DND-41 (cell line): ENCODE results near the gene PSMD14.

Experiments used
- ATAC-seq: fragments of 200-7000 bp; cut with Tn5 transposase; 3 replicates; pipeline ENCODE4 v1.9.1; 2021; ENCODE audit warnings: low read depth; ENCODE audit not compliant: insufficient read depth
- DNase-seq: peaks from one replicate; pipeline ENCODE4 v3.0.0-alpha.2; 2020
- H2AFZ ChIP-seq: 2 replicates; pipeline ENCODE4 v1.6.0; 2012; ENCODE audit warnings: low read depth, low read length
- H3K27ac ChIP-seq: 2 replicates; pipeline ENCODE4 v1.5.1; 2012; ENCODE audit warnings: low read length, inconsistent platforms
- H3K27me3 ChIP-seq: fragments of 200-600 bp; sonication (generic); 2 replicates; pipeline ENCODE4 v1.6.0; 2012; ENCODE audit warnings: low read length, mild to moderate bottlenecking, inconsistent platforms; ENCODE audit not compliant: insufficient read depth, poor library complexity
- H3K36me3 ChIP-seq: 2 replicates; pipeline ENCODE4 v1.5.1; 2012; ENCODE audit warnings: low read length, inconsistent platforms; ENCODE audit not compliant: insufficient read depth
- H3K4me1 ChIP-seq: 2 replicates; pipeline ENCODE4 v1.5.1; 2012; ENCODE audit warnings: mild to moderate bottlenecking, low read length; ENCODE audit not compliant: insufficient read depth
- H3K4me2 ChIP-seq: 2 replicates; pipeline ENCODE4 v1.6.0; 2012; ENCODE audit warnings: mild to moderate bottlenecking, moderate library complexity, low read length, inconsistent platforms; ENCODE audit not compliant: insufficient read depth
- H3K4me3 ChIP-seq, 2 experiments: fragments of 200-600 bp in 1 of 2; shearing (Covaris generic) in 1 of 2; 2 replicates each; pipeline ENCODE4 v1.5.1; 2012 to 2016; ENCODE audit warnings: inconsistent platforms in 2 of 2, low read length in 2 of 2, mild to moderate bottlenecking in 2 of 2, low read depth in 1 of 2, moderate library complexity in 1 of 2
- H3K79me2 ChIP-seq: 2 replicates; pipeline ENCODE4 v1.6.0; 2012; ENCODE audit warnings: low read length, inconsistent platforms; ENCODE audit not compliant: insufficient read depth
- H3K9ac ChIP-seq: 2 replicates; pipeline ENCODE4 v1.6.0; 2012; ENCODE audit warnings: low read depth, mild to moderate bottlenecking, inconsistent platforms, low read length, moderate library complexity
- H3K9me3 ChIP-seq: 2 replicates; pipeline ENCODE4 v1.5.1; 2012; ENCODE audit warnings: low read length, moderate library complexity, mild to moderate bottlenecking, inconsistent platforms; ENCODE audit not compliant: insufficient read depth, severe bottlenecking
- H4K20me1 ChIP-seq: 2 replicates; pipeline ENCODE4 v1.6.0; 2012; ENCODE audit warnings: low read length; ENCODE audit not compliant: insufficient read depth
- EZH2 ChIP-seq: IDR thresholded peaks from 3 replicates; pipeline ENCODE4 v1.6.1; 2012; ENCODE audit warnings: borderline replicate concordance, low read depth, mild to moderate bottlenecking, moderate library complexity, low read length, inconsistent platforms; ENCODE audit not compliant: severe bottlenecking
- TF ChIP-seq, protein P1 (sequence below): IDR thresholded peaks from 2 replicates; pipeline ENCODE4 v1.5.1; 2012; ENCODE audit warnings: borderline replicate concordance, low read length, moderate library complexity, mild to moderate bottlenecking; ENCODE audit not compliant: poor library complexity, severe bottlenecking; ENCODE audit errors: extremely low read depth

PSMD14 gene

DNA sequence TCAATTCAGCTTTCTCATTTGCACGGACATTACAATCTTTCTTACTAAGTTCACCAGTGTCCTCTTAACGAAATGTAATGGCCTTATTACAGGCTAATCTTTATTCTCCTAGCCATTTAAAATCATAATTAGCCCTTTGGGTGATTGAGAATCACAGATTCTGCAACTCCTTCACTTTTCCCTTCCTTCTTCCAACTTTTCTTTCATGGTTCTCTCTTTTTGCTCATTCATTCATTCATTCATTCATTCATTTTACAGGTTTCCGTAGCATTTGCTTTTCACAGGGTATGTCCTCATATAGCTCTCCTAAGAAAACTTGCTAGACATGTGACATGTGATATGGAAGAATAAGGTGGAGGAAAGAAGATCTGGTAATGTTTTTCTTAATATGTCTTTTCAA, 123.9 kb downstream of the PSMD14 start:
- H3K4me2 ChIP-seq: no peak overlapping the region
- no peaks in the 10 kb centered on the region for H3K36me3 ChIP-seq
- no peaks in the 10 kb centered on the region for H3K79me2 ChIP-seq
- no peak overlapping the region for H2AFZ ChIP-seq
- H3K4me1 ChIP-seq: no peaks in the 10 kb centered on the region
- DNase-seq (no peak), ATAC-seq (no peak)
- H3K27ac ChIP-seq: no peak overlapping the region
- no peaks in the 10 kb centered on the region for H4K20me1 ChIP-seq
- no peak overlapping the region for H3K9ac ChIP-seq
- no peaks in the 10 kb centered on the region for H3K9me3 ChIP-seq
- TF ChIP-seq EZH2: no peak
- TF ChIP-seq, protein P1, sequence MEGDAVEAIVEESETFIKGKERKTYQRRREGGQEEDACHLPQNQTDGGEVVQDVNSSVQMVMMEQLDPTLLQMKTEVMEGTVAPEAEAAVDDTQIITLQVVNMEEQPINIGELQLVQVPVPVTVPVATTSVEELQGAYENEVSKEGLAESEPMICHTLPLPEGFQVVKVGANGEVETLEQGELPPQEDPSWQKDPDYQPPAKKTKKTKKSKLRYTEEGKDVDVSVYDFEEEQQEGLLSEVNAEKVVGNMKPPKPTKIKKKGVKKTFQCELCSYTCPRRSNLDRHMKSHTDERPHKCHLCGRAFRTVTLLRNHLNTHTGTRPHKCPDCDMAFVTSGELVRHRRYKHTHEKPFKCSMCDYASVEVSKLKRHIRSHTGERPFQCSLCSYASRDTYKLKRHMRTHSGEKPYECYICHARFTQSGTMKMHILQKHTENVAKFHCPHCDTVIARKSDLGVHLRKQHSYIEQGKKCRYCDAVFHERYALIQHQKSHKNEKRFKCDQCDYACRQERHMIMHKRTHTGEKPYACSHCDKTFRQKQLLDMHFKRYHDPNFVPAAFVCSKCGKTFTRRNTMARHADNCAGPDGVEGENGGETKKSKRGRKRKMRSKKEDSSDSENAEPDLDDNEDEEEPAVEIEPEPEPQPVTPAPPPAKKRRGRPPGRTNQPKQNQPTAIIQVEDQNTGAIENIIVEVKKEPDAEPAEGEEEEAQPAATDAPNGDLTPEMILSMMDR: no peak
- no peak overlapping the region for H3K4me3 ChIP-seq
- no peaks in the 10 kb centered on the region for H3K27me3 ChIP-seq

DNA sequence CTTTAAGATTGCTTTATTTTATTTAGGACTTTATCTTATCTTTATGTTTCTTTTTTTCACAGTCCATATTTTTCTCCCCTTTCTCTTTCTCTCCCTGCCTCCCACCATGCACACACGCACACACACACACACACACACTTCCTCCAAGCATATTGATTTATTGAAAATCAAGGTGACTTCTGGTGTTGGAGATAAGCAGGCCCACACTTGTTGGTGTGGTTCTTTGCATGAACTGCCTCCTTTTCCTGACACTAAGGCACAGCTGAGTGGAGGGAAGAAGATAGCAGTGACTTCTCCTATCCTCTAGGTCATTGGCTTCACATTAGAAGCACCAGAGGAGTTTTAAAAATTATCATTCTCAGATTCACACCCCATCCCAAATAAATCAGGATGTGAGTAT, 125.9 kb downstream of the PSMD14 start:
- Histone ChIP-seq H3K9ac (no peak overlapping the region), H3K27ac (no peak overlapping the region), H3K27me3 (no peaks in the 10 kb centered on the region), H3K4me1 (no peaks in the 10 kb centered on the region), H3K4me3 (no peak overlapping the region), H4K20me1 (no peaks in the 10 kb centered on the region), H2AFZ (no peak overlapping the region), H3K4me2 (no peak overlapping the region), H3K9me3 (no peaks in the 10 kb centered on the region), H3K36me3 (no peaks in the 10 kb centered on the region), H3K79me2 (no peaks in the 10 kb centered on the region)
- no peak for ATAC-seq
- no peak for TF ChIP-seq EZH2
- TF ChIP-seq, protein P1: no peak
- DNase-seq: no peak

DNA sequence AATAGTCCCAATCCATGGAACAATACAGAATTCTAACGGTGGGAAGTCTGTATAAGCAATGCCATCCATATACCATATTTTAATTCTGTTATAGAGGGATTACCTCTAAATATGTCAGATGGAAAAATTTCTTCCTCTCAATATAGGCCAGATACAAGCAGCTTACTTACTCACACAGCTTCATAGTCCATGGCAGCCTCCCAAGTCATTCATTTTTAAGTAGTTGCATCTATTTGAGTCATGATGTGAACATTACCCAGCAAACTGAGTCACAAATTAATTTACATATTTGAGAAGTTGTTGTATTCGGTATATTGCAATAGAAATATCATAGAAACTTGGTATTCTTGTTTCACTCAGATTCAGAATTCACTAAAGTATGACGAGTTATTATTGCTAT, 128.2 kb downstream of the PSMD14 start:
- DNase-seq: no peak
- Histone ChIP-seq H3K4me3 (no peak overlapping the region), H3K79me2 (no peaks in the 10 kb centered on the region), H3K4me2 (no peak overlapping the region), H3K27ac (no peak overlapping the region), H3K27me3 (no peaks in the 10 kb centered on the region), H3K4me1 (no peaks in the 10 kb centered on the region), H3K36me3 (no peaks in the 10 kb centered on the region), H3K9ac (no peak overlapping the region), H3K9me3 (no peaks in the 10 kb centered on the region), H2AFZ (no peak overlapping the region), H4K20me1 (no peaks in the 10 kb centered on the region)
- ATAC-seq: no peak
- no peak for TF ChIP-seq EZH2
- TF ChIP-seq, protein P1: no peak

DNA sequence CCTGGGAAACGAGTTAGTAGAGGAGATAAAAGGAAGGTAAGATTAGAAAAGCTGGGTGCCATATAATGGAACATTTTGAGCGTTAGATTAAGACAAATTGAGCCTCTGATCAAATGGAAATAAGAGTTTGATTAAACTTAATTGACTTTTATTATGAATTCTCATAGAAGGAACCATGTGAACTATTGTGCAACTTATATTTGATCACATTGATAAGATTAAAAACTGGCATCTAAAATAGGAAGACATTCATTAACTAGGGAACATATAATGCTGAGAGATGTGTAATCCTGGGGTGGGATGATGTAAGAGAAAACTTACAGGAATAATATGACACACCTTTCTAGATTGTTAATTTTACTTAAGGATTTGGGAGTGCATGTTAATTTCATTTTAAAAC, 130.4 kb downstream of the PSMD14 start:
- no peak for DNase-seq
- TF ChIP-seq EZH2: no peak
- TF ChIP-seq, protein P1: no peak

More for the DNA sequence above, 130.4 kb downstream of the PSMD14 start:
- Histone ChIP-seq H3K9me3 (no peaks in the 10 kb centered on the region), H3K27me3 (no peaks in the 10 kb centered on the region), H3K36me3 (no peaks in the 10 kb centered on the region), H2AFZ (no peak overlapping the region), H3K79me2 (no peaks in the 10 kb centered on the region), H3K4me1 (no peaks in the 10 kb centered on the region), H4K20me1 (no peaks in the 10 kb centered on the region), H3K4me2 (no peak overlapping the region), H3K9ac (no peak overlapping the region), H3K4me3 (no peak overlapping the region), H3K27ac (no peak overlapping the region)
- ATAC-seq: no peak
